Measurements from ENCODE around the gene SRGAP2B.
"Not testable (repeated sequence)": the region's sequence is repeated elsewhere in the genome, so short reads cannot be mapped to it uniquely, and the experiment has no call there.

SRGAP2B gene

GRCh38 chr1:144971936-144972335 lies 123.2 kb downstream of the SRGAP2B start:
- POLR2A ChIA-PET; DNase-seq (ENCODE audit: extremely low spot score): not testable (repeated sequence)

GRCh38 chr1:144966488-144966887 lies 128.6 kb downstream of the SRGAP2B start:
- CTCF ChIA-PET; POLR2A ChIA-PET; DNase-seq (ENCODE audit: extremely low spot score): not testable (repeated sequence)

More at GRCh38 chr1:144971936-144972335, 123.2 kb downstream of the SRGAP2B start:
- CTCF ChIA-PET, result not testable (repeated sequence)

GRCh38 chr1:144964765-144965164 lies 130.4 kb downstream of the SRGAP2B start:
- POLR2A ChIA-PET; DNase-seq (ENCODE audit: extremely low spot score); CTCF ChIA-PET: not testable (repeated sequence)

DNA sequence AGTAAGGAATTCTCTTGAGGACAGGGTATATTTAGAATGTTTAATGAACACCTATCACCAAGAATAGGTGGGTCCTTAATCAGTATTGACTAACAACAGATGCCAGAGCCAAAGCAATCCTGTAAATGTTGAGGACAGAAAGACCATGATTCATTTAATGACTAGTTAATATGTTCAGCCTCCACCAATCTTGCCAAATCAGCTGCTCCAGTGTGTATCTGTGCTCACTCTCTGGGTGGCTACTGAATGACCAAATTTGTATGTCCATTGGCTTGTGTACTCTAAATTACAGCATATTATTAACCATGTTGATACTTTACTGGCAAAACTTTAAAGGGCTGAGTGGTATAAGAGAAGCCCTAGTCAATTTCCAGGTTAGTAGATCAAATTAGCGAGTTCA lies 130.9 kb downstream of the SRGAP2B start:
- DNase-seq (ENCODE audit: extremely low spot score); POLR2A ChIA-PET; CTCF ChIA-PET: not testable (repeated sequence)

DNA sequence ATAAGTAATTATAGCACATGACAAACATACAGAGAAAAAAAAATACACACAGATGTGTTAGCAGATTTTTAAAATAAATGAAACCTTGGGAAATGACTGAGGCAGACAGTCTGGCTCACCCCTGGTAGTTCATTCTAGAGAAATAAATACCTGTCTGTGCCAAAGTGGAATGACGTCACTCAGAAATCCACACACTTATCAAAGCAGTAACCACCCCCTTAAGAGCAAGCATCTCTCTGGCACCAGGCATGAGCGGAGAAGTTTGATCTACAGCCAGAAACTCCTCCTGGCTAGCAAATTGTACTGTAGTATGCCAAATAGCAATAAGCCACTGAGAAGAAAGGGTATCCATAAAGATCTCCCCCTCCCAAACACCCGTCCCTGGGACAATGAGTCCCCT lies 131.6 kb downstream of the SRGAP2B start:
- DNase-seq (ENCODE audit: extremely low spot score); CTCF ChIA-PET; POLR2A ChIA-PET: not testable (repeated sequence)

- DNase-seq (ENCODE audit: extremely low spot score); POLR2A ChIA-PET; CTCF ChIA-PET: not testable (repeated sequence)
Measured at GRCh38 chr1:144961604-144962583, 133.2 kb downstream of the SRGAP2B start.

- CTCF ChIA-PET; POLR2A ChIA-PET; DNase-seq (ENCODE audit: extremely low spot score): not testable (repeated sequence)
Measured at GRCh38 chr1:144960929-144961488, 134.1 kb downstream of the SRGAP2B start.

DNA sequence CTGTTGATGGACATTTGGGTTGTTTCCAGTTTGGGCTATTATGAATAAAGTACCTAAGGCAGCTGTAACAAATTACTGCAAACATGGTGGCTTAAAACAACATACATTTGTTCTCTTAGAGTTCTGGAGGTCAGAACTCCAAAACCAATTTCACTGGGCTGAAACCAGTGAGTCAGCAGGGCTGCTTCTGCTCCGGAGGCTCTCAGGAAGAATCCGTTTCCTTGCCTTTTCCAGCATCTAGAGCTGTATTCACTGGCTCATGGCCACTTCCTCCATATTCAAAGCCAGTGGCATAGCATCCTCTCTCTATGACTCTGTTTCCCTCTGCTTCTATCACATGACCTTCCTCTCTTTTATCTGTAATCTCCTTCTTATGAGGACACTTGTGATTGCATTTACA lies 146.7 kb downstream of the SRGAP2B start:
- POLR2A ChIA-PET; CTCF ChIA-PET; DNase-seq (ENCODE audit: extremely low spot score): not testable (repeated sequence)

DNA sequence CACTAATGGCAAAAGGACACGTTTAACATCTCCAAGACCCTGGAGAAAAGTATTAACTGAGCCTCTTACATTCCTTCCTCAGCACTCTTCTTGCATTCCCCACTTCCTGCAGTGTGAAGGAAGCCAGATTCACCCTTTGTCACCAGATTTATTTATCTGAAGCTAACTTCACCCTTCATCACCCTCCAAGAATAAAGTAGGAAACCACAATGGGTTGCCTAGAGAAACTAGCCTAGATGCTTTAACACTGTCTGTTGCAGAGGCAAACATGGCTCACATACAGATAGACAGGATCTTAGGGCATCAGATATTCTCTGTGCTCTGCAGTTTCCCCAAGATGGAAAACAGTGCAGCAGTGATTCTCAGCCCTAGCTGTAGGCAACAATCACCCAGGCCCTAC lies 147.6 kb downstream of the SRGAP2B start:
- DNase-seq (ENCODE audit: extremely low spot score); POLR2A ChIA-PET; CTCF ChIA-PET: not testable (repeated sequence)

DNA sequence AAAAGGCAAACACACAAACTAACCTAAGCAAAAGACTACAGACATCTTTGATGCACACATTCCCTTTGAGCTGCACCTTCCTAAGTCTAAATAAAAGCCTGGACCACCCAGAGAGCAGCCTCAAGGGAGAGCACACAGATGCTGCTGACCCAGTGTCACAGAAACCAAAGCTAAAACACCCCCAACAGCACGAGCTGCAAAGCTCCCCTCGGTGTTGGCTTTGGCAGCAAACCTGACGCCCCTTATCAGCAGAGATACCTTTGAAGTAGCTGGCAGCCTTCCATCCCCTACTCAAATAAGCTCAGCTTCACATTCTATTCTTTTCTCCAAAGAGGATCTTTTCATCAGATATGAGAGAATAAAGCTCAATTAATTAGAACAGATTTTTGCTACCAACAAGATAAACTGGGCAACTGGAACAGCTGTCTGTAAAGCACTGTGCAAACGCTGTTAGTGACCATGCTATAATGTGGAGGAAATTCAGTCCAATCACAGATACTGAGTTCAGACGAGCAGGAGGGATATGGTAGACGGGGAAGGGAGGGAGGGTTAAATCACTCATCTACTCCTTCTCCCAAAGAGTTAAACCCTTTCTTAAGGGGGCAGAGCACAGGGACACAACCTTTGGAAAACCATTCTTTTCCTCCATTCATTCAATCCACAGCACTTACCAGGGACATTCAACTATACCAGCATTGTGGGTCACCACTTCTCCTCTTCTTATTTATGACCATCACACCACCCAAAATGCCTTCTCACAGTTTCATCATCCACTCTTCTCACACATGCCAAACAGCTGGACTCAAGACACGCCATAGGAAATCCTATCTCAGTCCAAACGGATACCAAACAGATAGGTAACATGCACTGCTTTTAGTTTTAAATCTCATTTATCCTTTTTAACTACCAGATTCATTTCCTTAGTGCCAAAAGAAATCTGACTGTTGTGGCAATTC lies 148.3 kb downstream of the SRGAP2B start:
- DNase-seq (ENCODE audit: extremely low spot score); POLR2A ChIA-PET; CTCF ChIA-PET: not testable (repeated sequence)

DNA sequence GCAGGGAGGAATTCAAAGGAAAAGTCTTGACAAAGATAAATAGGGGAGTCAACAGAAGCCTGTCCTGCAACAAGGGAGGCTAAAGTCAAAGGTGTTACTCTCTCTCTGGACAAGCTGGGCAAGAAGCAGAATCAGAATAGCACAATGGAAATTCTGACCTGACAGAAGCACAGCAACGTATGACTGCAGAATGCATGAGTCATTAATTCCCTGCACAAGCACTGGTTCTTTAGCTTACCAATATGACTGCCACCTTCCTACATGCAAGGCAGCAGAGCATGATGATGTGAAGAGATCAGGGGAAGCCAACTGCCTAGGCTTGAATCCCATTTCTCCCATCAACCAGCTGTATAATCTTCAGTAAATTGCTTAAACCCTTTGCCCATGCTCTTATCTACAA lies 153.4 kb downstream of the SRGAP2B start:
- CTCF ChIA-PET; POLR2A ChIA-PET; DNase-seq (ENCODE audit: extremely low spot score): not testable (repeated sequence)

DNA sequence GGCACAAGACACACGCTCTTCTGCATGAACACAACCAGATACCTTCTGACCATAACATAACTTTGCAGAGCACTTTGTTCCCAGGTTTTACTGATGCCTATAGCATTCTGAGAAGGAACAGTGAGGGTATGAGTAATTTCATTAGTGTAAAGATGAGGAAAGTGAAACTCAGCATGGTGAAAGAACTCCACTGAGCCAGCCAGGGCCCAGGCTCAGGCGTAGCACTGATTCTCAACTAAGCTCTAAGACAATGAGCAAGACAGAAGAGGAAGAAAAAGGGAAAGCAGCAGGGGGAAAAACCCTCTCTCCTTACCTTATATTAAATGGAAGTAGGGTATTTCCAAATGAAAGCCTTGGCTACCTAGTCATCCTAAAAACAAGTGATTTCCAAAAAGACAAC lies 155.1 kb downstream of the SRGAP2B start:
- CTCF ChIA-PET; POLR2A ChIA-PET; DNase-seq (ENCODE audit: extremely low spot score): not testable (repeated sequence)

GRCh38 chr1:144938627-144939026 lies 156.5 kb downstream of the SRGAP2B start:
- DNase-seq (ENCODE audit: extremely low spot score); CTCF ChIA-PET; POLR2A ChIA-PET: not testable (repeated sequence)

GRCh38 chr1:144936186-144936732 lies 158.9 kb downstream of the SRGAP2B start:
- POLR2A ChIA-PET; CTCF ChIA-PET; DNase-seq (ENCODE audit: extremely low spot score): not testable (repeated sequence)

GRCh38 chr1:144935310-144935709 lies 159.8 kb downstream of the SRGAP2B start:
- CTCF ChIA-PET; POLR2A ChIA-PET; DNase-seq (ENCODE audit: extremely low spot score): not testable (repeated sequence)

GRCh38 chr1:144933014-144933413 lies 162.1 kb downstream of the SRGAP2B start:
- POLR2A ChIA-PET, CTCF ChIA-PET: not testable (repeated sequence)

GRCh38 chr1:144932153-144932552 lies 163.0 kb downstream of the SRGAP2B start:
- CTCF ChIA-PET; DNase-seq (ENCODE audit: extremely low spot score); POLR2A ChIA-PET: not testable (repeated sequence)

More at GRCh38 chr1:144933014-144933413, 162.1 kb downstream of the SRGAP2B start:
- not testable (repeated sequence) for DNase-seq (ENCODE audit: extremely low spot score)

DNA sequence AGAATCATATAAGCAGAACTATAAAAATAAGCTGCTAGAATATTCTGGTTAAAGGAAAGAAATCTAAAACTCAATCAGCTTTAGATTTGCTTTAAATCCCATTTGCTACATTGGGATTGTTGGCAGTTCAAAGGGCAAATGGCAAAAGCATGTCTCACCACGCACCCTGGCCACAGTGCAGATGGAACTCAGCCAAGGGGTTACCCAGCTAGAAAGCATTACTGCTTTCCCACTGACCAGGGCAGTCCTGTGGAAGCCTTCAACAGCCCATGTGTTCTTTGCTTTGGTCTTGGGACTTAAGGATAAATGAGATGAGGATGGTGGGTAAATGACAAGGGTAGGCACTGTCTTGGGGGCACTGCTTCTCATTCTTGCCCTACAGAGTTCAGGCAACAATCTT lies 163.6 kb downstream of the SRGAP2B start:
- POLR2A ChIA-PET; DNase-seq (ENCODE audit: extremely low spot score); CTCF ChIA-PET: not testable (repeated sequence)
